GM23338 (cell line): ENCODE measurements around the gene KRTAP5-2. TPM values are rescaled to one million over a fixed set of nuclear protein-coding genes. Genes with fewer than 3 reads are reported as not detected.

Source experiments
- ATAC-seq: fragments of 200-7000 bp; cut with Tn5 transposase; 3 replicates; pipeline ENCODE4 v1.9.1; 2020
- DNase-seq: peaks from one replicate; pipeline ENCODE4 v3.0.0-alpha.2; 2015; ENCODE audit warnings: low spot score
- H2AFZ ChIP-seq: fragments of 200-600 bp; sonication (generic); 2 replicates; pipeline ENCODE4 v1.8.0; 2016; ENCODE audit warnings: antibody characterized with exemption, mild to moderate bottlenecking, moderate library complexity
- H3F3A ChIP-seq: fragments of 200-600 bp; sonication (generic); replicated peaks from 2 replicates; pipeline ENCODE4 v1.8.0; 2017; ENCODE audit warnings: antibody characterized with exemption, mixed run types, low read depth
- H3K27ac ChIP-seq: fragments of 200-600 bp; sonication (generic); 2 replicates; pipeline ENCODE4 v1.6.1; 2016; ENCODE audit warnings: low read depth
- H3K27me3 ChIP-seq: fragments of 200-600 bp; sonication (generic); 2 replicates; pipeline ENCODE4 v1.8.0; 2016; ENCODE audit warnings: mild to moderate bottlenecking, mixed run types, moderate library complexity; ENCODE audit not compliant: insufficient read depth
- H3K36me3 ChIP-seq: fragments of 200-600 bp; sonication (generic); 2 replicates; pipeline ENCODE4 v1.8.0; 2016; ENCODE audit warnings: mild to moderate bottlenecking; ENCODE audit not compliant: insufficient read depth
- H3K4me1 ChIP-seq: fragments of 200-600 bp; sonication (generic); 2 replicates; pipeline ENCODE4 v1.8.0; 2016; ENCODE audit warnings: mild to moderate bottlenecking, moderate library complexity; ENCODE audit not compliant: insufficient read depth
- H3K4me2 ChIP-seq: fragments of 200-600 bp; sonication (generic); 2 replicates; pipeline ENCODE4 v1.7.1; 2017; ENCODE audit warnings: mixed run types
- H3K4me3 ChIP-seq: fragments of 200-600 bp; sonication (generic); 2 replicates; pipeline ENCODE4 v1.6.1; 2016; ENCODE audit warnings: mixed run types
- H3K79me2 ChIP-seq: fragments of 200-600 bp; sonication (generic); replicated peaks from 2 replicates; pipeline ENCODE4 v1.8.0; 2017; ENCODE audit warnings: mild to moderate bottlenecking; ENCODE audit not compliant: insufficient read depth
- H3K9me2 ChIP-seq: fragments of 200-600 bp; sonication (generic); 2 replicates; pipeline ENCODE4 v1.8.0; 2017; ENCODE audit not compliant: insufficient read depth
- H4K20me1 ChIP-seq: fragments of 200-600 bp; sonication (generic); replicated peaks from 2 replicates; pipeline ENCODE4 v1.8.0; 2017; ENCODE audit warnings: mild to moderate bottlenecking; ENCODE audit not compliant: insufficient read depth
- H3K27ac Mint-ChIP-seq: 2 replicates; pipeline ENCODE4 v1.8.0; 2020; ENCODE audit warnings: inconsistent platforms, mild to moderate bottlenecking, moderate library complexity, mixed read lengths
- H3K27me3 Mint-ChIP-seq: 3 replicates; pipeline ENCODE4 v1.8.0; 2022; ENCODE audit warnings: low read depth, mild to moderate bottlenecking, moderate library complexity, mixed read lengths, inconsistent platforms; ENCODE audit not compliant: insufficient read depth, poor library complexity
- H3K36me3 Mint-ChIP-seq: 3 replicates; pipeline ENCODE4 v1.8.0; 2021; ENCODE audit warnings: low read depth, mild to moderate bottlenecking, inconsistent platforms, moderate library complexity, mixed read lengths
- H3K4me1 Mint-ChIP-seq: 3 replicates; pipeline ENCODE4 v1.8.0; 2020; ENCODE audit warnings: mild to moderate bottlenecking, inconsistent platforms, mixed read lengths
- H3K4me3 Mint-ChIP-seq: 3 replicates; pipeline ENCODE4 v1.8.0; 2021; ENCODE audit warnings: moderate library complexity, mild to moderate bottlenecking, inconsistent platforms, mixed read lengths
- H3K9me3 Mint-ChIP-seq: 3 replicates; pipeline ENCODE4 v1.8.0; 2020; ENCODE audit warnings: moderate library complexity, mild to moderate bottlenecking, inconsistent platforms, mixed read lengths
- CREB1 ChIP-seq: fragments of 250-450 bp; sonication (Bioruptor Pico); IDR thresholded peaks from 2 replicates; pipeline ENCODE4 v1.5.0; 2020; ENCODE audit warnings: low read depth, mild to moderate bottlenecking, moderate library complexity
- CTCF ChIP-seq, 2 experiments: fragments of 200-600 bp in 1 of 2; sonication (generic) in 1 of 2; conservative IDR thresholded peaks; 2 replicates each; pipeline versions ENCODE4 v1.5.1 to v1.6.1; 2016 to 2017; ENCODE audit warnings: antibody characterized with exemption in 2 of 2, low read depth in 2 of 2, mild to moderate bottlenecking in 2 of 2, moderate library complexity in 1 of 2
- ETS1 ChIP-seq: IDR thresholded peaks from 2 replicates; pipeline ENCODE4 v1.6.1; 2016; ENCODE audit warnings: antibody characterized with exemption
- EZH2 ChIP-seq: fragments of 200-600 bp; sonication (generic); IDR thresholded peaks from one replicate; pipeline ENCODE4 v1.8.0; 2017; ENCODE audit warnings: antibody characterized with exemption, mild to moderate bottlenecking, low read depth; ENCODE audit not compliant: unreplicated experiment
- EZH2phosphoT487 ChIP-seq: fragments of 200-600 bp; sonication (generic); IDR thresholded peaks from one replicate; pipeline ENCODE4 v1.8.1; 2018; ENCODE audit warnings: antibody characterized with exemption; ENCODE audit not compliant: unreplicated experiment
- JUNB ChIP-seq: IDR thresholded peaks from one replicate; pipeline ENCODE4 v1.6.1; 2016; ENCODE audit warnings: antibody characterized with exemption; ENCODE audit not compliant: unreplicated experiment
- NANOG ChIP-seq: IDR thresholded peaks from 2 replicates; pipeline ENCODE4 v1.6.1; 2016; ENCODE audit warnings: antibody characterized with exemption, borderline replicate concordance
- POLR2AphosphoS5 ChIP-seq: IDR thresholded peaks from 2 replicates; pipeline ENCODE4 v1.6.1; 2016; ENCODE audit warnings: antibody characterized with exemption, low read depth
- REST ChIP-seq: IDR thresholded peaks from one replicate; pipeline ENCODE4 v1.6.1; 2018; ENCODE audit warnings: antibody characterized with exemption; ENCODE audit not compliant: unreplicated experiment
- STAT1 ChIP-seq: IDR thresholded peaks from one replicate; pipeline ENCODE4 v1.6.1; 2016; ENCODE audit warnings: antibody characterized with exemption; ENCODE audit not compliant: unreplicated experiment
- ZNF331 ChIP-seq: fragments of 250-450 bp; sonication (Bioruptor Pico); IDR thresholded peaks from 2 replicates; pipeline ENCODE4 v1.5.0; 2020; ENCODE audit warnings: low read depth, mild to moderate bottlenecking, moderate library complexity
- polyA plus RNA-seq: library from polyadenylated mRNA; unstranded; fragments of >200 nt; fragmentation: Nextera tagmentation; extraction: Ambion mirVana; gene quantifications from 2 replicates; pipeline ENCODE4 v1.2.1, GENCODE V29; 2016
- total RNA-seq: library from RNA; depleted of rRNA; stranded (reverse); fragments of >200 nt; shearing (Covaris generic); gene quantifications from 2 replicates; pipeline ENCODE4 v1.2.3, GENCODE V29; 2014

Gene KRTAP5-2
- total and polyA plus RNA-seq, 2 experiments from 2014 or later, result not detected

- Histone ChIP-seq H2AFZ (no peak overlapping the region), H3K4me3 (no peak overlapping the region), H3K4me2 (peak overlapping the region; percentile 88; the same call in 1 of the 2 replicates), H3K27me3 (peaks cover 62% of the 10 kb centered on the region), H4K20me1 (no peaks in the 10 kb centered on the region), H3K9me2 (no peaks in the 10 kb centered on the region), H3K4me1 (peaks cover 17% of the 10 kb centered on the region; the same call in 1 of the 2 replicates), H3K79me2 (no peaks in the 10 kb centered on the region), H3K36me3 (no peaks in the 10 kb centered on the region), H3F3A (no peaks in the 10 kb centered on the region), H3K27ac (no peak overlapping the region)
- no peaks in the 10 kb centered on the region for H3K36me3 Mint-ChIP-seq
- 0 out of 3 replicates have a peak overlapping the region, but pooled peaks have one; percentile 71 for H3K4me3 Mint-ChIP-seq
- no peak overlapping the region for H3K27ac Mint-ChIP-seq
- no peak for TF ChIP-seq EZH2
- peak; percentile 21 to 48; a peak in 3 of 4 replicates for TF ChIP-seq CTCF (conservative IDR thresholded peaks at IDR 0.05; ENCODE audit: low read depth in 2 of 2)
- H3K4me1 Mint-ChIP-seq, result peaks cover 12% of the 10 kb centered on the region; the same call in 2 of the 3 replicates
- DNase-seq (no peak), ATAC-seq (no peak)
- no peaks in the 10 kb centered on the region for H3K9me3 Mint-ChIP-seq
- H3K27me3 Mint-ChIP-seq, result peaks cover 52% of the 10 kb centered on the region
These were observed 48.5 kb downstream of the KRTAP5-2 start for GRCh38 chr11:1549338-1550330.

GRCh38 chr11:1548221-1549070 lies 49.6 kb downstream of the KRTAP5-2 start:
- Histone ChIP-seq H3K79me2 (no peaks in the 10 kb centered on the region), H3K9me2 (no peaks in the 10 kb centered on the region), H3K27ac (no peak overlapping the region), H2AFZ (peak overlapping the region; percentile 52), H3K4me3 (peak overlapping the region; percentile 60), H4K20me1 (no peaks in the 10 kb centered on the region), H3F3A (no peaks in the 10 kb centered on the region), H3K4me2 (peak overlapping the region; percentile 88), H3K4me1 (peaks cover 13% of the 10 kb centered on the region; the same call in 1 of the 2 replicates), H3K27me3 (peaks cover 54% of the 10 kb centered on the region), H3K36me3 (no peaks in the 10 kb centered on the region)
- Mint-ChIP-seq H3K4me3 (peak overlapping the region; percentile 71), H3K36me3 (no peaks in the 10 kb centered on the region), H3K27me3 (peaks cover 43% of the 10 kb centered on the region), H3K9me3 (no peaks in the 10 kb centered on the region), H3K4me1 (peaks cover 5% of the 10 kb centered on the region; the same call in 2 of the 3 replicates), H3K27ac (no peak overlapping the region)
- ATAC-seq (peak; percentile 34), DNase-seq (peak; percentile 76)
- TF ChIP-seq EZH2 (peak; percentile 47), EZH2phosphoT487 (no peak), REST (no peak), ZNF331 (CRISPR knock-in tag) (no peak), CREB1 (no peak), STAT1 (no peak), CTCF (conservative IDR thresholded peaks at IDR 0.05; ENCODE audit: low read depth in 2 of 2) (no peak), POLR2AphosphoS5 (peak; percentile 77), JUNB (no peak), NANOG (no peak), ETS1 (peak; percentile 59; the same call in 1 of the 2 replicates)
